ENCODE data around the gene TAF5.
"Not testable (repeated sequence)": the region's sequence is repeated elsewhere in the genome, so short reads cannot be mapped to it uniquely, and the experiment has no call there.

The TAF5 gene

DNA sequence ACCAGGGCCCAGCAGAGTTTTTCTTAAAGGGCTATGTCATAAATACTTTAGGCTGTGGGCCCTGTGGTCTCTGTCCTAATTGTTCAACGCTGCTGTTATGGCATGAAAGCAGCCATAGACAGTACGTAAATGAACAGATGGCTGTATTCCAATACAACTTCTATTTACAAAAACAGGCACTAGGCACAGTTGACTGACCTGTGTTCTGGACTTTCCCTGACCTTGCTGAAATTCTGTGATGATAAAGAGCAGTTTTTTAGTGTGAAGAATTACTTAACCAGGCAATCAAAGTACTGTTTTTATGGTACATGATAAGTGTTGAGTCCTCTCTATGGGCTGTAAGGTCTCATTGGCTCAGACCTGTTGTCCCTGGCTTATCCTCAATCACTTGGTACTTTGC is 45.8 kb downstream of the TAF5 start:
- DNase-seq (ENCODE audit: low spot score): no peak

DNA sequence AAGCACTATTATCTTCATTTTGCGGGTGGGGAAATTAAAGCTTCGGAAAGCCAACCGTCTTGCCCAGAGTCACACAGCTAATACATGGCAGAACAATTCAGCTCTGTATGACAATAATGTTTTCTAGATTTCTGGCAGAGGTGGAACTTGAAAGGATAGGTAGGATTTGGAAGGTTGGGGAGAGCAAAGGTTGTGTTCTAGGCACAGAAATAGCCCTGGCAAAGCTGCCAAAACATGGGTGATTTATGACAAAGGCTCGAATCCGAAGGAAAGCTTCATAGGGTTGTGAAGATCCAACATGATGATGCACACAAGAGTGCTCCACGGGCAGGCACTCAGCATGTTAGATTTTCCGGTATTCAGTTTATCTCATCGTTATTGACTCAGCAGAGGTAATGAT is 47.8 kb downstream of the TAF5 start:
- DNase-seq (ENCODE audit: low spot score): no peak

GRCh38 chr10:103416436-103417147 is 48.8 kb downstream of the TAF5 start:
- peak; percentile 41 for DNase-seq (ENCODE audit: low spot score)

DNA sequence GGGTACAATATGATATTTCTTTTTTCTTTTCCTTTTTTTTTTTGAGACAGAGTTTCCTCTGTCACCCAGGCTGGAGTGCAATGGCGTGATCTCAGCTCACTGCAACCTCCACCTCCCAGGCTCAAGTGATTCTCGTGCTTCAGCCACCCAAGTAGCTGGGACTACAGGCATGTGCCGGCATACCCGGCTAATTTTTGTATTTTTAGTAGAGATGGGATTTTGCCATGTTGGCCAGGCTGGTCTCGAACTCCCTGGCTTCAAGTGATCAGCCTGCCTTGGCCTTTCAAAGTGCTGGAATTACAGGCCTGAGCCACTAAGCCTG is 49.3 kb downstream of the TAF5 start:
- not testable (repeated sequence) for DNase-seq (ENCODE audit: low spot score)

DNA sequence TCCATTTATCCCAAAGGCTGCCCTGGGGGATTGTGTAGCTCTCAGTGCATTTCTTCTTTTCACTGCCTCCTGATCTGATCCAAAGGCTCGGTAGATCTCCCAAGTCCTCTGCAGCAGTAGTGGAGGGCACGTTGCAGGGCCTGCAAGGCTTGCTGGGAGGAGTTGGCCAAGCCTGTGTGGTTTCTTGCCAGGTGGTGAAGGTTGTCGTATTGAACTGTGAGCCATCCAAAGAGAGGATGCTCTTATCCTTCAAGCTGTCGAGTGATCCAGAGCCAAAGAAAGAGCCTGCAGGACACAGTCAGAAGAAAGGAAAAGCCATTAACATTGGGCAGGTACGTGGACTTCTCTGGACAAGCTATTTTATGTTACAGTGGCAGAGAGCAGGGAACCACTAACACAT is 49.8 kb downstream of the TAF5 start:
- DNase-seq (ENCODE audit: low spot score): no peak

DNA sequence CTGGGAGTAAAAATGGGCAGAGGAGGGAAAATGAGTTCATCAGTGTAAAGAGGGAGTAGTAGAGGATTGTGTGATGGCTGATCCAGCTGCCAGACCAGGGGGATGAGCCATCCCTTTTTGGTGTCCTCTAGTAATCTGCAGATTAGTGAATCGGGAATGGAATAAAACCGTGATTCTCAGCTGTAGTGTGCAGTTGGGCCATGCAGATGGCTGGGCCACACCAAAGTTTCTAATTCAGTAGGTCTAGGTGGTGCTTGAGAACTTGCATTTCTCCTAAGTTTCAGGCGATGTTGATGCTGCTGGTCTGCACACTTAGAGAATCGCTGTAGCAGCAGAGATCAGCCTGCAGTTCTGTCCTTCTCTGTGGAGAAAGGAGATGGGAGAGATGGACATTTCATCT is 51.3 kb downstream of the TAF5 start:
- DNase-seq (ENCODE audit: low spot score): no peak

- DNase-seq (ENCODE audit: low spot score): no peak
Observed at GRCh38 chr10:103423748-103424147, 56.0 kb downstream of the TAF5 start.

- no peak for DNase-seq (ENCODE audit: low spot score)
Observed at GRCh38 chr10:103427866-103428265, 60.1 kb downstream of the TAF5 start.

GRCh38 chr10:103428989-103429643 is 61.3 kb downstream of the TAF5 start:
- no peak for DNase-seq (ENCODE audit: low spot score)

DNA sequence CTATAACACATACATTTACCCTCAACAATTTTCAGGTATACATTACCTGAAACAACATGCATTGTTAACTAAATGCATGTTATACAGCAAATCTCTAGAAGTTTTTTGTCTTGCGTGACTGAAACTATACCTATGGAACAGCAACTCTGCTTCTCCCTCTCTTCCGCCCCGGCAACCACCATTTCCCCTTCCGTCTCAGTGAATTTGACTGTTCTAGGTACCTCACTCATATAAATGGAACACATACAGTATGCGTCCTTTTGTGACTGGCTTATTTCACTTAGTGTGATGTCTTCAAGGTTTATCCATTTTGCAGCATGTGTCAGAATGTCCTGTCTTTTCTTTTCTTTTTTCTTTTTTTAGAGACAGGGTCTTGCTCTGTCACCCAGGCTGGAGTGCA is 61.9 kb downstream of the TAF5 start:
- no peak for DNase-seq (ENCODE audit: low spot score)

DNA sequence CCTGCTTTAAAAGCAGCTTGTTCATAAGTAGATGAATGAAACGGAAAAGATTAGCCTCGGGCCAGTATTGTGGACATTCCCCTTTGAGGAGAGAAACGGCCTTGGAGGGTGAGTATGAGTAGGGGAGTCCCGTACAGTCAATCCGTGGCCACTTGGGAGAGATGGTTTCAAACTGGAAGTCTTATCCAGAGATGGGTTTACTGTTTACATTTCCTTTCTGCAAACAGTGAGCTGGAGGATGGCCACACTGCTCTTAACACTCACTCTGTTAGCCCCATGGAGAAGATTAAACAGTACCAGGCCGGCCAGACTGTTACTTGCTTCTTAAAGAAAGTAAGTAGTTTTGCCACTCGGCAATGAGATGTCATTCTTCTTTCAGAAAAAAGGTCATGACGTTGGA is 64.1 kb downstream of the TAF5 start:
- DNase-seq (ENCODE audit: low spot score): no peak

GRCh38 chr10:103433858-103434257 is 66.1 kb downstream of the TAF5 start:
- DNase-seq (ENCODE audit: low spot score): no peak

All from hepatic stellate cell (primary cell).